Measurements from ENCODE around the gene MST1R.

DNA sequence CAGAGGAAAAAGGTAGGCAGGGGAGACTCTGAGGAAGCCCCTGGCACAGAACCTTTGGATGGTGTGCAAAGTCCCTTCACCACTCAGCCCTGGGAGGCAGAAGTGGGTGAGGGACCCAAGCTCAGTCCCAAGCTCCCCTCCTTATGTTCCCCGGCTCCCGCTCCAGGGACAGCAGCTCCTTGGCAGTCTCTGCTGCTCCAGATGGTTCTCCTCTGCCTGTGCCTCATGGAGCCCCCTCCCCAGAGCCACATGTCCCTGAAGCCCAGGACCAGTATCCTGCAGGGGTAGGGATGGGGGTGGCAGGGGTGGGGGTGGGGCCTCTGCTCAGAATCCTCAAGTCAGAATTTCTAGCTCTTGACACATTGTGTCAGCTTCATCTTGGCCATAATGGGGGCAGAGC, 26.0 kb downstream of the MST1R start:
- TF ChIP-seq, protein P1, sequence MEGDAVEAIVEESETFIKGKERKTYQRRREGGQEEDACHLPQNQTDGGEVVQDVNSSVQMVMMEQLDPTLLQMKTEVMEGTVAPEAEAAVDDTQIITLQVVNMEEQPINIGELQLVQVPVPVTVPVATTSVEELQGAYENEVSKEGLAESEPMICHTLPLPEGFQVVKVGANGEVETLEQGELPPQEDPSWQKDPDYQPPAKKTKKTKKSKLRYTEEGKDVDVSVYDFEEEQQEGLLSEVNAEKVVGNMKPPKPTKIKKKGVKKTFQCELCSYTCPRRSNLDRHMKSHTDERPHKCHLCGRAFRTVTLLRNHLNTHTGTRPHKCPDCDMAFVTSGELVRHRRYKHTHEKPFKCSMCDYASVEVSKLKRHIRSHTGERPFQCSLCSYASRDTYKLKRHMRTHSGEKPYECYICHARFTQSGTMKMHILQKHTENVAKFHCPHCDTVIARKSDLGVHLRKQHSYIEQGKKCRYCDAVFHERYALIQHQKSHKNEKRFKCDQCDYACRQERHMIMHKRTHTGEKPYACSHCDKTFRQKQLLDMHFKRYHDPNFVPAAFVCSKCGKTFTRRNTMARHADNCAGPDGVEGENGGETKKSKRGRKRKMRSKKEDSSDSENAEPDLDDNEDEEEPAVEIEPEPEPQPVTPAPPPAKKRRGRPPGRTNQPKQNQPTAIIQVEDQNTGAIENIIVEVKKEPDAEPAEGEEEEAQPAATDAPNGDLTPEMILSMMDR (IDR thresholded peaks at IDR 0.05) = no peak
- TF ChIP-seq ZFX (IDR thresholded peaks at IDR 0.05; ENCODE audit: borderline replicate concordance) = no peak
